PC-9 (cell line): ENCODE results near the gene CCL3. TPM values are rescaled to one million over a fixed set of nuclear protein-coding genes. Genes with fewer than 3 reads are reported as not detected.

Experiments
- BruUV-seq: library from RNA; stranded (reverse); fragments of 400-500 nt; replicated peaks from 2 replicates; lab custom pipeline; 2021; lab: Mats Ljungman, UMichigan
- CTCF ChIA-PET: fragments of 300-600 bp; sonication (Branson Sonifier 250); formaldehyde crosslinking; loops from one replicate; lab custom pipeline; 2022; ENCODE audit warnings: antibody characterized with exemption; lab: Charles Lee
- POLR2A ChIA-PET: fragments of 300-600 bp; sonication (Branson Sonifier 250); formaldehyde crosslinking; loops from one replicate; lab custom pipeline; 2022; ENCODE audit warnings: antibody characterized with exemption; ENCODE audit not compliant: unreplicated experiment; lab: Charles Lee
- DNase-seq, 2 experiments: peaks; one replicate each; pipeline versions ENCODE4 v3.0.0 to v3.0.0-alpha.2; 2015 to 2022; ENCODE audit warnings: mixed read lengths in 1 of 2
- H2AFZ ChIP-seq: fragments of 200-600 bp; sonication (generic); 2 replicates; pipeline ENCODE4 v1.8.1; 2017; ENCODE audit warnings: antibody characterized with exemption
- H3F3A ChIP-seq: fragments of 200-600 bp; sonication (generic); 2 replicates; pipeline ENCODE4 v1.8.1; 2017; ENCODE audit warnings: antibody characterized with exemption, mild to moderate bottlenecking, low read depth; ENCODE audit not compliant: insufficient read depth
- H3K27ac ChIP-seq: fragments of 200-600 bp; sonication (generic); 2 replicates; pipeline ENCODE4 v1.6.1; 2016; ENCODE audit warnings: mixed run types
- H3K27me3 ChIP-seq: fragments of 200-600 bp; sonication (generic); 2 replicates; pipeline ENCODE4 v1.6.1; 2016; ENCODE audit warnings: low read depth, mixed run types; ENCODE audit not compliant: insufficient read depth
- H3K36me3 ChIP-seq: fragments of 200-600 bp; sonication (generic); 2 replicates; pipeline ENCODE4 v1.6.1; 2016; ENCODE audit warnings: low read depth, mixed run types
- H3K4me1 ChIP-seq: fragments of 200-600 bp; sonication (generic); replicated peaks from 2 replicates; pipeline ENCODE4 v1.6.1; 2016; ENCODE audit warnings: mixed run types; ENCODE audit not compliant: insufficient read depth
- H3K4me2 ChIP-seq: fragments of 200-600 bp; sonication (generic); 2 replicates; pipeline ENCODE4 v1.6.1; 2017; ENCODE audit warnings: mixed run types
- H3K4me3 ChIP-seq: fragments of 200-600 bp; sonication (generic); 2 replicates; pipeline ENCODE4 v1.6.1; 2016; ENCODE audit warnings: mixed run types
- H3K79me2 ChIP-seq: fragments of 200-600 bp; sonication (generic); 2 replicates; pipeline ENCODE4 v1.6.1; 2017; ENCODE audit warnings: low read depth, mixed run types
- H3K9me2 ChIP-seq: fragments of 200-600 bp; sonication (generic); 2 replicates; pipeline ENCODE4 v1.8.1; 2017; ENCODE audit warnings: mild to moderate bottlenecking; ENCODE audit not compliant: insufficient read depth
- H3K9me3 ChIP-seq: fragments of 200-600 bp; sonication (generic); 2 replicates; pipeline ENCODE4 v1.8.1; 2016; ENCODE audit warnings: low read depth; ENCODE audit not compliant: insufficient read depth
- H4K20me1 ChIP-seq: fragments of 200-600 bp; sonication (generic); 2 replicates; pipeline ENCODE4 v1.8.1; 2017; ENCODE audit not compliant: insufficient read depth
- EZH2 ChIP-seq: fragments of 200-600 bp; sonication (generic); IDR thresholded peaks from 2 replicates; pipeline ENCODE4 v1.8.0; 2017; ENCODE audit warnings: antibody characterized with exemption, low read depth
- intact Hi-C: fragments of 100-400 bp; cut with micrococcal nuclease; formaldehyde crosslinking; loops from one replicate; pipeline ENCODE4 v1.10.0; 2022; ENCODE audit not compliant: unreplicated experiment
- total RNA-seq: library from RNA; stranded (reverse); gene quantifications from 2 replicates; pipeline ENCODE4 v1.2.3, GENCODE V29; 2021
- TF ChIP-seq, protein P1 (sequence below): fragments of 200-600 bp; sonication (generic); conservative IDR thresholded peaks from 2 replicates; pipeline ENCODE4 v1.6.1; 2017; ENCODE audit warnings: mixed run types, antibody characterized with exemption, mild to moderate bottlenecking, moderate library complexity

The CCL3 gene
- total RNA-seq, 1 experiment from 2014 or later: not detected

DNA sequence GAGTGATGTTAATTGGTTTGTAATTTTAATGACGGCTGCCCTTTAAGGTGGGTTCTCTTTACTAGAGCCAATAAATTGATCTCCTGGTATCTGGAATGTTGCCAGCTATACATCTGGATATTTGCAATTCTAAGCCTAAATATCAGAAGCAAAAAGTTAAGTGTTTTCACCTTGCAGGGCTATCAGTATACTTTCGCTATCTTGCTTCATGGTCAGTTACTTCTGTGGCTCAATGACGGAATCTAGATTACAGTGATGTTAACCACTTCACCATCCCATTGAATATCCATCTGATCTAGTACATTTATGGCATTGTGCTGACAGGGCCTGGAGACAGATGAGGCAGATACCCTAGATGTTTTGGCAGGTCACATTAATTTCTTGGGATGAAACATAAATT, 42.0 kb upstream of the CCL3 start:
- Histone ChIP-seq H3K9me2 (no peaks in the 10 kb centered on the region), H3K4me2 (no peak overlapping the region), H3K27ac (no peak overlapping the region), H3K9me3 (no peaks in the 10 kb centered on the region), H3K4me3 (no peak overlapping the region), H4K20me1 (no peaks in the 10 kb centered on the region), H3K36me3 (no peaks in the 10 kb centered on the region), H3F3A (no peaks in the 10 kb centered on the region), H3K27me3 (peaks cover 40% of the 10 kb centered on the region; the same call in 1 of the 2 replicates), H2AFZ (no peak overlapping the region), H3K79me2 (no peaks in the 10 kb centered on the region), H3K4me1 (no peaks in the 10 kb centered on the region)
- no TSS peak for BruUV-seq
- ChIA-PET CTCF (no interaction called here), POLR2A (no interaction called here)
- no peak for DNase-seq
- TF ChIP-seq EZH2: no peak
- TF ChIP-seq, protein P1, sequence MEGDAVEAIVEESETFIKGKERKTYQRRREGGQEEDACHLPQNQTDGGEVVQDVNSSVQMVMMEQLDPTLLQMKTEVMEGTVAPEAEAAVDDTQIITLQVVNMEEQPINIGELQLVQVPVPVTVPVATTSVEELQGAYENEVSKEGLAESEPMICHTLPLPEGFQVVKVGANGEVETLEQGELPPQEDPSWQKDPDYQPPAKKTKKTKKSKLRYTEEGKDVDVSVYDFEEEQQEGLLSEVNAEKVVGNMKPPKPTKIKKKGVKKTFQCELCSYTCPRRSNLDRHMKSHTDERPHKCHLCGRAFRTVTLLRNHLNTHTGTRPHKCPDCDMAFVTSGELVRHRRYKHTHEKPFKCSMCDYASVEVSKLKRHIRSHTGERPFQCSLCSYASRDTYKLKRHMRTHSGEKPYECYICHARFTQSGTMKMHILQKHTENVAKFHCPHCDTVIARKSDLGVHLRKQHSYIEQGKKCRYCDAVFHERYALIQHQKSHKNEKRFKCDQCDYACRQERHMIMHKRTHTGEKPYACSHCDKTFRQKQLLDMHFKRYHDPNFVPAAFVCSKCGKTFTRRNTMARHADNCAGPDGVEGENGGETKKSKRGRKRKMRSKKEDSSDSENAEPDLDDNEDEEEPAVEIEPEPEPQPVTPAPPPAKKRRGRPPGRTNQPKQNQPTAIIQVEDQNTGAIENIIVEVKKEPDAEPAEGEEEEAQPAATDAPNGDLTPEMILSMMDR: no peak
- intact Hi-C loops: no loop called here

DNA sequence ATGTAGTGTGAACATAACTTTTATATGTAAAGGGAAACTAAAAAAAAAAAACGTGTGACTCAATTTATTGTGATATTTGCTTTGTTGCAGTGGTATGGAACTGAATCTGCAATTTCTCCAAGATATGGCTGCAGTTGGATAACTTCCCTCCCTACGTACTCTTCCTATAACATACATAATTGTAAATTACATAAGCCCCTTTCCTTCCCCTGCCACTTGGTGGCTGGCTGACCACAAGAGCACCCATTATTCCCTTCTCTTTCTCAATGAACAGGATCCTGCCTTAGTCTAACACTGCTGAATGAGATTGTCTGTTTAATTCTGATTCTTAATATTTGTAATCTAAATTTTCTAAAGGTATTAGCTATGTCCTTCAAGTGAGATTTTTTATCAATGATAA, 41.5 kb upstream of the CCL3 start:
- DNase-seq: no peak
- Histone ChIP-seq H3K27ac (no peak overlapping the region), H3K27me3 (peaks cover 41% of the 10 kb centered on the region; the same call in 1 of the 2 replicates), H4K20me1 (no peaks in the 10 kb centered on the region), H3K79me2 (no peaks in the 10 kb centered on the region), H3K36me3 (no peaks in the 10 kb centered on the region), H2AFZ (no peak overlapping the region), H3K9me3 (no peaks in the 10 kb centered on the region), H3K4me2 (no peak overlapping the region), H3K4me3 (no peak overlapping the region), H3K9me2 (no peaks in the 10 kb centered on the region), H3K4me1 (no peaks in the 10 kb centered on the region), H3F3A (no peaks in the 10 kb centered on the region)
- TF ChIP-seq, protein P1: no peak
- TF ChIP-seq EZH2: no peak
- intact Hi-C loops: no loop called here
- CTCF ChIA-PET: no interaction called here
- POLR2A ChIA-PET: no interaction called here
- BruUV-seq: no TSS peak

DNA sequence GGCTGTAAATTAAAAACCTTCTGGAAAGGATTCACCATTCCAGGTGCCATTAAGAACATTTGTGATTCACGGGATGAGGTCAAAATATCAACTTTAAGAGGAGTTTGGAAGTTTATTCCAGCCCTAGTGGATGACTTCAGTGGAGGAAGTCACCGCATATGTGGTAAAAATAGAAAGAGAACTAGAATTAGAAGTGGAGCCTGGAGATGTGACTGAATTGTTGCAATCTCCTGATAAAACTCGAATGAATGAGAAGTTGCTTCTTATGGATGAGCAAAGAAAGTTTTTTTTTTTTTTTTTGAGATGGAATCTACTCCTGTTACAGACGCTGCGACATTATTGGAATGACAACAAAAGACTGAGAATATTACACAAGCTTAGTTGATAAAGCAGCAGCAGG, 40.4 kb upstream of the CCL3 start:
- H3K27me3 ChIP-seq: peaks cover 41% of the 10 kb centered on the region; the same call in 1 of the 2 replicates
- H3F3A ChIP-seq: no peaks in the 10 kb centered on the region
- H4K20me1 ChIP-seq: no peaks in the 10 kb centered on the region
- no peak overlapping the region for H2AFZ ChIP-seq
- DNase-seq: no peak
- H3K36me3 ChIP-seq: no peaks in the 10 kb centered on the region
- H3K4me3 ChIP-seq: no peak overlapping the region
- H3K4me1 ChIP-seq: no peaks in the 10 kb centered on the region
- BruUV-seq: no TSS peak
- ChIA-PET POLR2A (no interaction called here), CTCF (no interaction called here)
- no peaks in the 10 kb centered on the region for H3K9me3 ChIP-seq
- no peak overlapping the region for H3K4me2 ChIP-seq
- no peaks in the 10 kb centered on the region for H3K9me2 ChIP-seq
- no peak for TF ChIP-seq EZH2
- TF ChIP-seq, protein P1: no peak
- intact Hi-C loops: no loop called here
- H3K79me2 ChIP-seq: no peaks in the 10 kb centered on the region
- H3K27ac ChIP-seq: no peak overlapping the region
